A549 treated with GW870086 at 1 μM for 4 hours (cell line): ENCODE data around the gene ILDR2. TPM values are rescaled to one million over a fixed set of nuclear protein-coding genes. Genes with fewer than 3 reads are reported as not detected.

Experiments used
- total RNA-seq: library from RNA; stranded (reverse); fragments of 200-300 nt; extraction: Qiagen RNA extraction; gene quantifications from 5 replicates; pipeline ENCODE4 v1.2.3, GENCODE V29; 2022; ENCODE audit warnings: low read depth

The ILDR2 gene, protein sequence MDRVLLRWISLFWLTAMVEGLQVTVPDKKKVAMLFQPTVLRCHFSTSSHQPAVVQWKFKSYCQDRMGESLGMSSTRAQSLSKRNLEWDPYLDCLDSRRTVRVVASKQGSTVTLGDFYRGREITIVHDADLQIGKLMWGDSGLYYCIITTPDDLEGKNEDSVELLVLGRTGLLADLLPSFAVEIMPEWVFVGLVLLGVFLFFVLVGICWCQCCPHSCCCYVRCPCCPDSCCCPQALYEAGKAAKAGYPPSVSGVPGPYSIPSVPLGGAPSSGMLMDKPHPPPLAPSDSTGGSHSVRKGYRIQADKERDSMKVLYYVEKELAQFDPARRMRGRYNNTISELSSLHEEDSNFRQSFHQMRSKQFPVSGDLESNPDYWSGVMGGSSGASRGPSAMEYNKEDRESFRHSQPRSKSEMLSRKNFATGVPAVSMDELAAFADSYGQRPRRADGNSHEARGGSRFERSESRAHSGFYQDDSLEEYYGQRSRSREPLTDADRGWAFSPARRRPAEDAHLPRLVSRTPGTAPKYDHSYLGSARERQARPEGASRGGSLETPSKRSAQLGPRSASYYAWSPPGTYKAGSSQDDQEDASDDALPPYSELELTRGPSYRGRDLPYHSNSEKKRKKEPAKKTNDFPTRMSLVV
- total RNA-seq, result 0.01 to 0.03 TPM in 2 of 5 replicates, not detected in the others

DNA sequence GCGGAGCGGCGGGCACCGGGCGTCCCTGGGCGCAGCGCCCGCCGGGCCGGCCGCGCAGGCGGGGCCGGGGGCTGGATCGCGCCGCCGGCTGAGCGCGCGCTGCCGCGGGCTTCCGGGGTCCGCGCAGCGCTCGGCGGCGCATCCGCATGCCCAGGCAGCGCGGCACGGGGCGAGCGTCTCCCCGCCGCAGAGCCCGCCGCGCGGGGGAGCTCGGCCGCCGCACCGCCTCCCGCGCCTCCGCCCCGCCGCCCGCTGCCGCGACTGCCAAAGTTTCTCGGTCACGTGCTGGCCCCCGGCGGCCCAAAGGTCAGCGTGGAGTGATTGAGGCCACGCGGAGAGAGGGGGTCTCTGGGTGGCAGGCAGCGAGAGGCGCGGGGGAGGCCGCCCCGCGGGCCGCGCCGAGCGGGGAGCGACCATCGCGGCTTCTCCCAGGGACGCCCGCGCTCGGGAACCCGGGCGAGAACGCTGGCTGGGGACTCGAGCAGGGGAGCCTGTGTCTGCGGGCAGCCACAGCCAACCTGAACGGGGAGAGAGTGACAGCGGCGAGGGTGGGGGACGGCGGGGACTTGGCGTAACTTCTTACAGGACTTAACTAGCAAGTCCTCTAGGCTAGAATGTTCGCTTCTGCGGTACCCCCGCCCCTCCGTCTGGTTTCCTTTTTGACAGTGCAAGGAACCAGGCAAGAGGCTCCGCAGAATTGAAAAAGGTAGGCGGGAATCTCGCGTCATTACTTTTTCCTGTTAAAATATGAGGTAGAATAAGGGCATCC, at the start of gene ILDR2:
ILDR2 (minus strand) TSS at position 180 of the 769 bp plus-strand sequence. CDS start 272 bp downstream, outside the sequence.

DNA sequence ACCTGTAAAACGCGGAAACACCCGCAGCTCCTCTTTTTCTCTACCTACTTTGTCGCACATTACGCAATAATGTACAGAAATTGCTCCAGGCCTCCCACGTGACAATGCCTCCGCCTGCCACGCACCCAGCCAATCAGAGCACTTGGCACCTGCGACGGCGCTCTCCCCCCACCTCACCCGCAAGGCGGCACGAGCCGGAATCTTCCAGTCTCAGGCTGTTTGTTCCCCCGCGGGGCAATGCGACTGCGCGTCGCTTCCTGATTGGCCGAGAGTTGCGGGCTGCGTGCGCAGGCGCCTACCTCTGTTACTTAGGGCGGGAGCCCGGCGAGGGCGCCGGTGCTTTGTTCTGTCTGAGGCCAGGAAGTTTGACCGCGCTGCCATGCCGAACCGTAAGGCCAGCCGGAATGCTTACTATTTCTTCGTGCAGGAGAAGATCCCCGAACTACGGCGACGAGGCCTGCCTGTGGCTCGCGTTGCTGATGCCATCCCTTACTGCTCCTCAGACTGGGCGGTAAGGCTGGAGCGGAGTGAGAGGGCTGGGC, 13.7 kb upstream of the ILDR2 start, which contains the start of gene MAEL:
MAEL (plus strand) TSS at position 307 of the 542 bp plus-strand sequence; CDS start at position 380, 73 bp downstream.

DNA sequence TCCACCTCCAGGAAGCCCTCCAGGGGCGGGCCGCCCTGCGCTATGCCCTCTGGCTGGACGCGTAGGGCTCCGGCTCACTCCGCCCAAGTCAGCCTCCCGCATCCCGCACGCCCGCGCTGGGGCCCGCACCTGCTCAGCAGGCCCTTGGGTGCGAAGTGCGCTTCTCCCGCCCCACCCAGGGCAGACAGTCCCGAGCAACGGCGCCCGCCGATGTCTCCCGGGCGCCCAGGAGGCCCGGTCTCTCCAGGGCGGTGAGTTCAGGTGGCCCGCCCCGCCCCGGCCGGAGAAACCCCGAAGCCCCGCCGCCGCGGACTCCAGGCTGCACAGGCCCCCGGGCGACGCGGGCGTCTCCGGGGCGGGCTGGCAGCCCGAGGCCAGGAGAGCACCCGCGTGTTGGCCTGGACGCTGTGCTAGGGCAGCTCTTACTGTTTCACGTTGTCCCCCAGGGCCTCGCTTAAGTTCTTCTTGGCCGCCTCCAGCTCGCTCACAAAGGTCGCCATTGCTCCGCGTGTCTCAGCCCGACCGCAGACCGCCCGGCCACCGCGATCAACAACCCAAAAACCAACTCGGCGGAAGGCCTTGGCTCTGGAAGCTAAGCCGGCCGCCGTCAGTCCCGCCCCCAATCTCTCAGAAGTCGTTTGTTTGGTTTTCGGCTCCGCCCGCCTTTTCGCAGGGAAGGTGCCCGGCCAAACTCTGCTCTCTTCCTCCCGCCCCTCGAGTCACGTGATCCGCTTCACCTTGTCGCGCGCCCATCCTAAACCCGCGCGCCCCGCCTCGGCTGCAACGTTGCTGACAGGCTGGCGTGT, 99.4 kb downstream of the ILDR2 start, which contains the start of gene TADA1:
TADA1 (minus strand) TSS at position 531 of the 806 bp plus-strand sequence; CDS start at position 500, 31 bp downstream.

Other genes starting within 250 kb of the ILDR2 start
- gene POGK, start 136.1 kb downstream of the ILDR2 start, total RNA-seq, result 23.5 to 30.6 TPM (median 27.5 TPM) in 5 replicates
- gene TADA1, start 99.3 kb downstream of the ILDR2 start, total RNA-seq, result 9.6 to 13.4 TPM (median 12.4 TPM) in 5 replicates
- gene MAEL, start 13.7 kb upstream of the ILDR2 start, total RNA-seq, result not detected in 5 replicates
- not detected in 5 replicates for gene GPA33, start 114.8 kb upstream of the ILDR2 start, total RNA-seq
- not detected in 5 replicates for gene STYXL2, start 118.5 kb upstream of the ILDR2 start, total RNA-seq
- gene POU2F1, start 245.3 kb upstream of the ILDR2 start, total RNA-seq, result 2.5 to 3.8 TPM (median 3.2 TPM) in 5 replicates